Measurements from ENCODE around the gene APOBEC3H.

The APOBEC3H gene

GRCh38 chr22:39087881-39088684 lies 9.0 kb upstream of the APOBEC3H start:
- TF ChIP-seq TAF1 (IDR thresholded peaks at IDR 0.05; ENCODE audit: borderline replicate concordance, insufficient read depth, low read length) (no peak), SIN3A (IDR thresholded peaks at IDR 0.05; ENCODE audit: borderline replicate concordance, insufficient read depth, low read length) (no peak), POLR2AphosphoS5 (IDR thresholded peaks at IDR 0.05; ENCODE audit: low read depth, low read length) (no peak), FOXP2 (optimal IDR thresholded peaks at IDR 0.05; ENCODE audit: borderline replicate concordance, extremely low read depth, extremely low read length, insufficient read depth) (no peak), REST (IDR thresholded peaks at IDR 0.05; ENCODE audit: insufficient read depth in 1 of 2, low read depth in 2 of 2, low read length in 2 of 2) (no peak)

- TF ChIP-seq REST (IDR thresholded peaks at IDR 0.05; ENCODE audit: insufficient read depth in 1 of 2, low read depth in 2 of 2, low read length in 2 of 2) (no peak), SIN3A (IDR thresholded peaks at IDR 0.05; ENCODE audit: borderline replicate concordance, insufficient read depth, low read length) (no peak), TAF1 (IDR thresholded peaks at IDR 0.05; ENCODE audit: borderline replicate concordance, insufficient read depth, low read length) (no peak), POLR2AphosphoS5 (IDR thresholded peaks at IDR 0.05; ENCODE audit: low read depth, low read length) (no peak)
Observed at GRCh38 chr22:39088685-39089032, 8.4 kb upstream of the APOBEC3H start.

GRCh38 chr22:39089928-39090327 lies 7.1 kb upstream of the APOBEC3H start:
- TF ChIP-seq TAF1 (IDR thresholded peaks at IDR 0.05; ENCODE audit: borderline replicate concordance, insufficient read depth, low read length) (no peak), SIN3A (IDR thresholded peaks at IDR 0.05; ENCODE audit: borderline replicate concordance, insufficient read depth, low read length) (no peak), POLR2AphosphoS5 (IDR thresholded peaks at IDR 0.05; ENCODE audit: low read depth, low read length) (no peak), REST (IDR thresholded peaks at IDR 0.05; ENCODE audit: insufficient read depth in 1 of 2, low read depth in 2 of 2, low read length in 2 of 2) (no peak), FOXP2 (optimal IDR thresholded peaks at IDR 0.05; ENCODE audit: borderline replicate concordance, extremely low read depth, extremely low read length, insufficient read depth) (no peak)

GRCh38 chr22:39090426-39091064 lies 6.5 kb upstream of the APOBEC3H start:
- TF ChIP-seq SIN3A (IDR thresholded peaks at IDR 0.05; ENCODE audit: borderline replicate concordance, insufficient read depth, low read length) = no peak
- no peak for TF ChIP-seq TAF1 (IDR thresholded peaks at IDR 0.05; ENCODE audit: borderline replicate concordance, insufficient read depth, low read length)
- no peak for TF ChIP-seq REST (IDR thresholded peaks at IDR 0.05; ENCODE audit: insufficient read depth in 1 of 2, low read depth in 2 of 2, low read length in 2 of 2)
- no peak for TF ChIP-seq FOXP2 (optimal IDR thresholded peaks at IDR 0.05; ENCODE audit: borderline replicate concordance, extremely low read depth, extremely low read length, insufficient read depth)
- TF ChIP-seq POLR2AphosphoS5 (IDR thresholded peaks at IDR 0.05; ENCODE audit: low read depth, low read length) = no peak
